ENCODE results near the gene LAMA2.

- TF ChIP-seq POLR2AphosphoS5 (IDR thresholded peaks at IDR 0.05; ENCODE audit: borderline replicate concordance, low read depth, low read length) (no peak), EZH2 (IDR thresholded peaks at IDR 0.05) (no peak)
These were observed 653.3 kb downstream of the LAMA2 start for GRCh38 chr6:129536271-129536670.

All from SK-N-MC (cell line).